LNCaP clone FGC (cell line): ENCODE results near the gene SERPINA9.

ENCODE experiments used
- DNase-seq: peaks from one replicate; pipeline ENCODE4 v3.0.0-alpha.2; 2011; ENCODE audit warnings: low read depth
- H3K4me3 ChIP-seq: 2 replicates; pipeline ENCODE4 v1.5.1; 2011; ENCODE audit warnings: mild to moderate bottlenecking, low read depth, low read length, control low read depth
- CTCF ChIP-seq: IDR thresholded peaks from 2 replicates; pipeline ENCODE4 v1.5.1; 2012; ENCODE audit warnings: mild to moderate bottlenecking; ENCODE audit not compliant: control insufficient read depth, insufficient read depth; ENCODE audit errors: extremely low read depth

SERPINA9 gene

DNA sequence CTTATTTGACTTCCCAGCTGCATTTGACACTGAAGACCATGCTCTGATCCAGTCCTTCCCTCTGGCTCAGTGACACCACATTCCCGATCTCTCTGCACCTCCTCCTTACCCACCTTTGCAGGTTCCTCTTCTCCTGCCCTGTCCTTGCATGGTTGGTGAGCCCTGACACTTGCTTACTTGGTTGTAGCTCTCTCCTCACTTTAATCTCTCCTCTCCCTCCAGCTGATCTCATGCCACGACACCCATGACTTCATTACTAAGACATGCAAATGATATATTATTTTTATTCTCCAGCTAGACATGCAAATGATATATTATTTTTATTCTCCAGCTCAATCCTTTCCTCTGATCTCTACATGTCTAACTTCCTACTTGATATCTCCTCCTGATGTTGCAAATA, at the start of gene SERPINA9:
SERPINA9 (minus strand) TSS at position 175 of the 400 bp plus-strand sequence. CDS start 6,357 bp downstream, outside the sequence.
- H3K4me3 ChIP-seq = no peak within 1 kb of the TSS
- no peak for TF ChIP-seq CTCF
- DNase-seq = no peak

DNA sequence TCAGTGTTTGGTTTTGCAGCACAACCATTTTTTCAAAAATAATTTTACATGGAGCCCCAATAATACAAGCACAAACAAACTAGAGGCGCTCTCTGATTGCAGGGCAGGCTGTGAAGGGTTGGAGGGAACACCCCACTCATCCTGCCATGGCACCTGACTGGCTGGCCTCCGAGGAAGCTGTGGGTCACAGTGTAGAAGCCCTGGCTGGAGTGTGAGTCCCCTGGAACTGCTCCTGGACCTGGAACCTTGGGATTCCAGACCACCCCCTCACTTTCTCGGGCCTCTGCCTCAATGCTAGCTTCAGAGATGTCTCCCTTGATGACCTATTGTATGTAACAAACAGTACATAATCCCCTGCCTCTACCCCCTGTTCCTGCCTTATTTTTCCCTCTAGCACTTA, 48.1 kb upstream of the SERPINA9 start:
- no peak for TF ChIP-seq CTCF
- H3K4me3 ChIP-seq = no peak overlapping the region
- no peak for DNase-seq

DNA sequence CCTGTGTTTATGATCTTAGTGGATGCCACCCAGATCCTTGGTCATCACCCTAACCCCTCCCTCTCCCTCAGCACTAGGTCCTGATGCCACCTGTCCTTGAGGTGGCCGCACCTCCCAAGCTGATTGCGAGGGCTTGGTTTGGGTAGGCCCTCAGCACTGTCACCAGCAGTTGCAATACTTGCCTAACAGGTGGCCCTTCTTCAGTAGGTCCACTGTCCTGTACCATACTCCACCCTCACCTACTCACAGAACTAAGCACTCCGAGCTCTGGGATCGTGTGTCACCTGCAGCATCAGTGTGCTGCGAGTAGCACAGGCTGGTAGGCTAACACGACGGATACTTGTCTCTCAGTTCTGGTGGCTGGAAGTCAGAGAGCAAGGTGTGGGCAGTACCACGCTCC, 47.3 kb upstream of the SERPINA9 start:
- TF ChIP-seq CTCF = no peak
- H3K4me3 ChIP-seq = no peak overlapping the region
- no peak for DNase-seq

GRCh38 chr14:94522115-94522724, 46.2 kb upstream of the SERPINA9 start:
- no peak for TF ChIP-seq CTCF
- no peak overlapping the region for H3K4me3 ChIP-seq
- no peak for DNase-seq

DNA sequence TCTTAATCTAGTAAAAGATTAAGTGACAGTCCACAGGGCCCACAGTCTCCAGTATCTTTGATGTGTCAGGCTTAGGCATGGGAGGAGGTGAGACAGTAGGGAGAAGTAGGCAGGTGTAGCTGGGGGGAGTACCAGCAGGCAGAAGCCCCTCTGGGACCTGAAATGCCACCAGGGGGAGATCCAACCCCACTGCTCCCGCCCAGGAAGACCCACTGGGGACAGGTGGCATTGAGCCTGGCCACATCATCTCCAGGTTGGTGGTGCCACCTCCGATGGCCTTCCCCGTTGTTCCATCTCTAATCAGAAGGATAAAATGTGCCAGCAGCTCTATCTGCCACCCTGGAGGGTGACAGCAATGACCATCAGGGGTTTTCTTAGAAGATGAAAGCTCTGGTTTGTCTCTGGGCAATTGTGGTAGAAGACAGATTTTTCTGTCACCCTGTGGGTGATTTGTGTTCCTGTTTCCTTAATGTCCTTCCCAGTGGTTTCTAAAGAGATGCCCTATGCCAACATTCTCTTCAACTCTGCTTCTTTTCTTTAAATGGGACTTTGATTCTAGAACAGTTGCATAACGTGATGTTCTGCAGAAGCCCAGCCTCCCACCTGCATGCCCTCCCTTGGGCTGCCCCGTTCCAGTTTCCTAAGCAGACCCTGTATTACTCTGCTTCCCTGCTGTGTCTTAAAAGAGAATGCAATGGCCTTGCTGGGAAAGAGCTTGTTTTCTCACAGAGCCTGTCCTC, 45.5 kb upstream of the SERPINA9 start:
- TF ChIP-seq CTCF = no peak
- no peak for DNase-seq
- H3K4me3 ChIP-seq = no peak overlapping the region

DNA sequence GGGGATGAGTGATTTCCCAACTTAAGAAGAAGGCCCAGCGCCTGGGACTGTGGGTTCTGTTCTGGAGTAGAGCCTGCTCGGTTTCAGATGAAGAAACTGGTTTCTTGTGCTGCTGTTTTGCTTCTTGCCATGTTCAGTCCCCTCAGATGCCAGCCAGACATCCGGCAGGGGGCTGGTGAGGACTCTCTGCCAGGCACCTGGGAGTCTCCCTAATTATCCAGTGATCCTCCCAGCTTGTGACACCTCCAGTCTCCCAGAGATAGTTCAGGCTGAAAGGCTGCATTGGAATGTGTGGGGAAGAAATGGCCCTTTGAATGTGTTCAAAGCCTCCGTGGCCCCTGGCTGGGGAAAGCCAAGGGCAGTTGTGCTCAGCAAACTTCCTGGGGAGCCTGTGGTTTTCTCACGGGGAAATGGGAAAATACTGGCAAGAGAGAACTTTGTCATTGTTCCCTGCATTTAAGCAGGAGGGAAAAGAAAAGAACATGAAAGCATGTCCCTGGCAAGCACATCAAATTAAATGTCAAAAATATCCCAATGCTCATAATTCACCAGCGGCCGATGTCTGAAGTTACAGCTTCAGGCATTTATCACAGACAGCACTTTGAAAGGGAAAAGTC, 41.8 kb upstream of the SERPINA9 start:
- H3K4me3 ChIP-seq = no peak overlapping the region

More for the DNA sequence above, 41.8 kb upstream of the SERPINA9 start:
- no peak for DNase-seq
- no peak for TF ChIP-seq CTCF
